Activated CD8-positive, alpha-beta T cell treated with anti-CD3 and anti-CD28 coated beads, Interleukin-2, amount 10 ng/mL, durations not matched to agents 7 days and 5 days (primary cell): ENCODE data around the gene FZD1. TPM values are rescaled to one million over a fixed set of nuclear protein-coding genes. Genes with fewer than 3 reads are reported as not detected.

Experiments used
- ATAC-seq: fragments of 150-1000 bp; cut with Tn5 transposase; one replicate; pipeline ENCODE4 v1.10.0; 2021; ENCODE audit warnings: moderate library complexity
- CTCF ChIA-PET: fragments of 350-600 bp; sonication (Branson Sonifier 250); formaldehyde crosslinking; loops from one replicate; lab custom pipeline; 2021; ENCODE audit warnings: antibody characterized with exemption; lab: Charles Lee
- POLR2A ChIA-PET: fragments of 350-600 bp; sonication (Branson Sonifier 250); formaldehyde crosslinking; loops from one replicate; lab custom pipeline; 2021; ENCODE audit warnings: antibody characterized with exemption; lab: Charles Lee
- DNase-seq: peaks from one replicate; pipeline ENCODE4 v3.0.0-alpha.2; 2020
- H3K27ac Mint-ChIP-seq: one replicate; pipeline ENCODE4 v1.8.0; 2021; ENCODE audit warnings: mild to moderate bottlenecking, mixed read lengths
- H3K27me3 Mint-ChIP-seq: one replicate; pipeline ENCODE4 v1.8.0; 2021; ENCODE audit warnings: low read depth, mixed read lengths
- H3K36me3 Mint-ChIP-seq: one replicate; pipeline ENCODE4 v1.8.0; 2021; ENCODE audit warnings: low read depth, mixed read lengths
- H3K4me1 Mint-ChIP-seq: one replicate; pipeline ENCODE4 v1.8.0; 2021; ENCODE audit warnings: low read depth, mixed read lengths
- H3K4me3 Mint-ChIP-seq: one replicate; pipeline ENCODE4 v1.8.0; 2021; ENCODE audit warnings: mild to moderate bottlenecking, mixed read lengths
- H3K9me3 Mint-ChIP-seq: one replicate; pipeline ENCODE4 v1.8.0; 2022; ENCODE audit warnings: mixed read lengths; ENCODE audit not compliant: insufficient read depth
- total RNA-seq, 2 experiments: library from RNA; stranded (reverse); gene quantifications; one replicate each; pipeline ENCODE4 v1.2.3, GENCODE V29; 2021

Gene FZD1
- total RNA-seq, 2 experiments from 2014 or later, result 0.24 to 0.26 TPM

GRCh38 chr7:91310830-91311460 lies 46.7 kb downstream of the FZD1 start:
- H3K27me3 Mint-ChIP-seq, result no peaks in the 10 kb centered on the region
- H3K9me3 Mint-ChIP-seq, result no peaks in the 10 kb centered on the region
- ATAC-seq (no peak), DNase-seq (no peak)
- H3K4me1 Mint-ChIP-seq, result no peaks in the 10 kb centered on the region
- ChIA-PET POLR2A (no interaction called here), CTCF (no interaction called here)
- H3K4me3 Mint-ChIP-seq, result no peak overlapping the region
- H3K36me3 Mint-ChIP-seq, result no peaks in the 10 kb centered on the region
- H3K27ac Mint-ChIP-seq, result no peak overlapping the region

GRCh38 chr7:91311839-91312238 lies 47.6 kb downstream of the FZD1 start:
- no peaks in the 10 kb centered on the region for H3K4me1 Mint-ChIP-seq
- H3K27me3 Mint-ChIP-seq, result no peaks in the 10 kb centered on the region
- ATAC-seq (no peak), DNase-seq (no peak)
- H3K36me3 Mint-ChIP-seq, result no peaks in the 10 kb centered on the region
- no peaks in the 10 kb centered on the region for H3K9me3 Mint-ChIP-seq
- H3K27ac Mint-ChIP-seq, result no peak overlapping the region
- ChIA-PET POLR2A (no interaction called here), CTCF (no interaction called here)
- no peak overlapping the region for H3K4me3 Mint-ChIP-seq

DNA sequence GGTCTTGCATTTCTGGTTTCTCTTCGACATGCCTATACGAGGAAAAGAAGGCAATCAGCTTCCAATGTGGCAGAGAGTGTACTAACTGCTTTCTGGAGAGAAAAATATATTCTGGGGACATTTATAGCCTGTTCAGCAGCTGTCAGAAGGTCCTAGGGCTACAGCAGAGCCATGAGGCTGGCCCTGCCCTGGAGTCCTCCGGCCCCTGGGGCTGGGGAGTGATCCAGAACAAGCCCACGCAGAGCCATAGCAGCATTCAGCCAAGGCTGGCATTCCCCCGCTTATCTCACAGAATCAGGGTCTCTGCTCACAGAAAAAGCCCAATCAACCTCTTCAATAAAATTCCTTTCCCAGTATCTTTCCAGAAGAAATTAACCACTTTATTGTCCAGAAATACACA lies 48.9 kb downstream of the FZD1 start:
- no peaks in the 10 kb centered on the region for H3K9me3 Mint-ChIP-seq
- H3K27ac Mint-ChIP-seq, result no peak overlapping the region
- POLR2A ChIA-PET, result no interaction called here
- no peaks in the 10 kb centered on the region for H3K27me3 Mint-ChIP-seq
- CTCF ChIA-PET, result no interaction called here
- H3K4me1 Mint-ChIP-seq, result no peaks in the 10 kb centered on the region
- H3K36me3 Mint-ChIP-seq, result no peaks in the 10 kb centered on the region
- no peak for ATAC-seq
- H3K4me3 Mint-ChIP-seq, result no peak overlapping the region
- no peak for DNase-seq

GRCh38 chr7:91314591-91315323 lies 50.5 kb downstream of the FZD1 start:
- Mint-ChIP-seq H3K36me3 (no peaks in the 10 kb centered on the region), H3K27ac (no peak overlapping the region), H3K9me3 (no peaks in the 10 kb centered on the region), H3K27me3 (no peaks in the 10 kb centered on the region), H3K4me3 (no peak overlapping the region), H3K4me1 (no peaks in the 10 kb centered on the region)
- DNase-seq (no peak), ATAC-seq (no peak)
- ChIA-PET CTCF (no interaction called here), POLR2A (no interaction called here)

DNA sequence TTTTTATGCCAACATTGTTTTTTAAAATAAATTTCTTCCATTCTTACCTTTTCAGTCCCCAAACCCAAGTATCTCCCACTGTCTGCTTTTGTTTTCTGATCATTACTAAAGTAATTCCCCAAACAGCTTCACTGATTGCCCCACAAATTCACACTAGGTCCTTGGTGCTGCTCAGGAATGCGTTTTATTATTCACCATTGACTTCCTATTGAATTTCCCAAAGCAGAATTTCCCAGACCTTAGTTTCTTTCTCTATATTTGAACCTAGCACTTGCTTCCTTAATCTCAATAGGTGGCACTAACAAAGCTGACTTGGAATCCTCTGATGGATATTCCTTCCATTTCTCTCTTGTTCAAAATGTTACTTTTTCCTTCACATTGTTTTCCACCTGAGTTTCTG lies 52.2 kb downstream of the FZD1 start:
- Mint-ChIP-seq H3K9me3 (no peaks in the 10 kb centered on the region), H3K4me1 (no peaks in the 10 kb centered on the region), H3K36me3 (no peaks in the 10 kb centered on the region), H3K27ac (no peak overlapping the region), H3K27me3 (no peaks in the 10 kb centered on the region), H3K4me3 (no peak overlapping the region)
- ChIA-PET POLR2A (no interaction called here), CTCF (no interaction called here)
- no peak for ATAC-seq
- no peak for DNase-seq

DNA sequence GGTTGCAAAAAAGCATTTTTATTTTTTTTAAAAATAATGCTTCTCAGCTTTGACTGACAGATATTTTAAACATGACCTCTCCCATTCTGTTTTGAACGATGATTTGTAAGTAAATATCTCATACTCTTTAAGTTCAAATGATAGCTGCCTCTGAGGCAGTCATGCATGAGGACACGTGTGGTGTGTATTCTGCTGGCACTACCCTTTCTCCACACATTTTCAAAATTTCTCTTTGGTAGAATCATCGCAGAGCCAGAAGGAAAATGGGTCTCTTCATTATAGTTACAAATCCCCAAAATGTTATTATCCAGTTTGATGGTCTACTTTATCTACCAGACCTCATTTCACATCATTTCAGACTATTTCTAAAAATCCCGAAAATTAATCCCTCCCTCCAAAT lies 55.1 kb downstream of the FZD1 start:
- no peaks in the 10 kb centered on the region for H3K9me3 Mint-ChIP-seq
- no peak overlapping the region for H3K27ac Mint-ChIP-seq
- no peaks in the 10 kb centered on the region for H3K36me3 Mint-ChIP-seq
- ATAC-seq, result no peak
- H3K4me1 Mint-ChIP-seq, result no peaks in the 10 kb centered on the region
- ChIA-PET POLR2A (no interaction called here), CTCF (no interaction called here)
- no peak overlapping the region for H3K4me3 Mint-ChIP-seq
- DNase-seq, result no peak
- H3K27me3 Mint-ChIP-seq, result no peaks in the 10 kb centered on the region

- ChIA-PET POLR2A (no interaction called here), CTCF (no interaction called here)
- no peaks in the 10 kb centered on the region for H3K4me1 Mint-ChIP-seq
- DNase-seq, result no peak
- H3K27ac Mint-ChIP-seq, result no peak overlapping the region
- H3K4me3 Mint-ChIP-seq, result no peak overlapping the region
- H3K9me3 Mint-ChIP-seq, result no peaks in the 10 kb centered on the region
- no peaks in the 10 kb centered on the region for H3K27me3 Mint-ChIP-seq
- no peak for ATAC-seq
- no peaks in the 10 kb centered on the region for H3K36me3 Mint-ChIP-seq
These were observed 56.3 kb downstream of the FZD1 start for GRCh38 chr7:91320366-91321078.
